IPS-18c (cell line): ENCODE measurements around the gene TJP3.

ENCODE experiments used
- H3K4me3 ChIP-seq: 2 replicates; pipeline ENCODE4 v1.7.0; 2013; ENCODE audit warnings: low read depth, mild to moderate bottlenecking, low read length, moderate library complexity; ENCODE audit not compliant: insufficient read depth
- H3K9me3 ChIP-seq: one replicate; pipeline ENCODE4 v1.6.1; 2013; ENCODE audit warnings: mild to moderate bottlenecking, low read length, moderate library complexity; ENCODE audit not compliant: control insufficient read depth, insufficient read depth

Gene TJP3

DNA sequence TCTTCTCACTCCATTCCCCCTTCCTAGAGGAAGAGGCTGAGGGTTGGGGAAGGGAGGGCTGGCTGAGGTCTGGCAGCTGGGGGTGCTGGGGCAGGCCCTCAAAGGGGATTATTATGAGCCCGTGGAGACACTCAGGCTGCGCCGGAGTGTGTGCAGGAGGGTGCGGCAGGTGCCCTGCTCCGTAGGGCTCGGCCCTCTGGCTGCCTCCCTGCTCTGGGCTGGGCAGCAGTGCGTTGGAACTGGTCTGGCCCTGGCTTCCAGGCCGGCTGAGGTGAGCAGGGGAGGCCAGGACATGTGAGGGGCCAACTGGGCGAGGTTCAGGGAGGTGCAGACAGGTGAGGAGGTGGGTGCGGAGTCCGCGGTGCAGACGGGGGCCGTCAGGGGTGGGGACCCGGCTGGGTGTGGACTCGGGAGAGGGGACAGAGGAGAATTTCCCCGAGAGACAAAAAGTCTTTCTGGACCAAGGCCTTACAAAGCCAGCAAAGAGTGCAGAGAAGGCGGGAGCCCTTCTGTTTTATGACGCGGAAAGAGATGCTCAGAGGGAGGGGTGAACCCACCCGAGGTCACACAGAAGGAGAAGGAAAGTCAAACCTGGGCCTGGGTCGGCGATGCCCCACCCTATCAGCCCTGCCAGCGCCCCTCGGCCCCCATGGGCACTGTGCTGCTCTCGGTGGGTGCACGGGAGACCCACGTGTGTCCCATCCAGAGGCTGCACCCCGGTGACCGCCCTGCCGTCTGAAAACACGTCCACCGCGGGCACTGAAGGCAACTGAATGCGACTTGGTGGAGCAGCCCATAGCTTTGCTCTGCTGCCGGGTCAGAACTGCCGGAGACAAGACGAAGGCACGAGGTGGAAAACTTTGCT is 38.9 kb upstream of the TJP3 start:
- Histone ChIP-seq H3K9me3 (no peaks in the 10 kb centered on the region), H3K4me3 (no peak overlapping the region)

DNA sequence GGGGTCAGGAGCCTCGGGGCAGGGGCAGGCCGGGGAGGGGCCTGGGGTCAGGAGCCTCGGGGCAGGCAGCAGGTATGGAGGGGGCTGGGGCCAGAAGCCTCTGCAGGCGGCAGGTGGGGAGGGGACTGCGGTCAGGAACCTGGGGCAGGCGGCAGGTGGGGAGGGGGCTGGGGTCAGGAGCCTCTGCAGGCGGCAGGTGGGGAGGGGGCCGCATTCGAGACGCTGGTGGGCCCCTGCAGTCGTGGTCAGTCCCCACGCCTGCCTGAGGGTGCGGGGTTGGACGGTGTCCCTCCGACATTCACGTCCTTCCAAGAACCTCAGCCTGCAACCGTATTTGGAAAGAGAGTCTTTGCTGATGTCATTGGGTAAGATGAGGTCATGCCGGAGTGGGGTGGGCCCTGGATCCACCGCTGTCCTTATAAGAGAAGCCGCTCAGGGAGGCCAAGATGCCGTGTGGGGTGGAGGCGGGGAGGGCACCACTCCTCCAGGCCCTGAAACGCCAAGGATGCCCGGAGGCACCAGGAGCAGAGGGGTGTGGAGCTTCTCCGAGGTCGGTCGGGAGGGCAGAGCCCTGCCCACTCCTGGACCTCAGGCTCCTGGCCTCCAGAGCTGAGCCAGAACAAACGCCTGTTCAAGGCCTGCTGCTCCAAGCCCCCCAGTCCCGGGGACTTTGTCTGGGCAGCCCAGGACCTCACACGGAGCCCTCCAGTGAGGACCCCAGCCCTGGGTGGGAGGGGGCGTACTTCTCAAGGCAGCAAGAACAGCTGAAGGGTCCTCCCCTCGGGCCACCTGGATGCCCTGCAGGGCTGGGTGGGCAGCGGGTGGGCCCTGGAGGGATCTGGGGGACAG is 38.0 kb upstream of the TJP3 start:
- no peak overlapping the region for H3K4me3 ChIP-seq
- no peaks in the 10 kb centered on the region for H3K9me3 ChIP-seq

DNA sequence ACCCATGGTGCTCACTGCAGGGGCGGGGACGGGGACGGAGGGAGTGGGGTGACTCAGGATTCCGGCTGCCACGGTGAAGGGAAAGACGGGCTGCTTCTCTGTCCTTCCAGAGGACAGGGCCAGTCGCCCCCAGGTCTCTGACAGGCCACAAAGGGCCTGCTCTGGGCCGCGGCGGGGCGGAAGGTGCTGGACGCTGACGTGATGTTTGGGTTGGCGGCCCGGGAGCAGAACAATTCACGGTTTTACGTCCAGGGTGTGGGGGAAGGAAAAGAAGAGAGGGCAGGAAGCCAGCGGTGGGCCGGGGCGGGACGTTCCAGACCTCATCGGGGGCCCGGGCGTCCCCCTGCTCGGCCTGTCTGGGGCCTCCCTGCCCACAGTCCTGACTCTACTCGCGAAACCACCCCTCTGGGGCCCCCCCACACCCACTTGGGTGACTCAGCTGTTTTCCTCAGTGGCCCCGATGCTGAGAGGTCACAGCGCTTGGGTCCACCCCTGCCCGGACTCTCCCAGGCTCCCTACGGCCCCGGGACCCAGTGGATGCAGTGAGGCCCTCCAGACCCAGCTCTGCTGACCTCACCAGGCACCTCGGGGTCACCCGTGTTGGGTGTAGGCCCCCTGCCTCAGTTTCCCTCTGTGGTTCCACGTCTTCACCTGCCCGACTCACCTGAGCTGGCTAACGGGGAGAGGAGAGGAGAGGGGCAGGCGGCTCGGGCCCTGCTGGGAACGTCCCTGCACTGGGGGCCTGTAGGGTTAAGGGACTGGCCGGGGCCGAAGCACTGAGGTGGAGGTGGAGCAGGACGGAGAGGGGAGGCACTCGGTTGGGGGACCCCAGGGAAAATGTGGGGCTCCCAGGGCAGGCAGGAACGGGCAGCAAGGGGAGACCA is 37.1 kb upstream of the TJP3 start:
- no peak overlapping the region for H3K4me3 ChIP-seq

DNA sequence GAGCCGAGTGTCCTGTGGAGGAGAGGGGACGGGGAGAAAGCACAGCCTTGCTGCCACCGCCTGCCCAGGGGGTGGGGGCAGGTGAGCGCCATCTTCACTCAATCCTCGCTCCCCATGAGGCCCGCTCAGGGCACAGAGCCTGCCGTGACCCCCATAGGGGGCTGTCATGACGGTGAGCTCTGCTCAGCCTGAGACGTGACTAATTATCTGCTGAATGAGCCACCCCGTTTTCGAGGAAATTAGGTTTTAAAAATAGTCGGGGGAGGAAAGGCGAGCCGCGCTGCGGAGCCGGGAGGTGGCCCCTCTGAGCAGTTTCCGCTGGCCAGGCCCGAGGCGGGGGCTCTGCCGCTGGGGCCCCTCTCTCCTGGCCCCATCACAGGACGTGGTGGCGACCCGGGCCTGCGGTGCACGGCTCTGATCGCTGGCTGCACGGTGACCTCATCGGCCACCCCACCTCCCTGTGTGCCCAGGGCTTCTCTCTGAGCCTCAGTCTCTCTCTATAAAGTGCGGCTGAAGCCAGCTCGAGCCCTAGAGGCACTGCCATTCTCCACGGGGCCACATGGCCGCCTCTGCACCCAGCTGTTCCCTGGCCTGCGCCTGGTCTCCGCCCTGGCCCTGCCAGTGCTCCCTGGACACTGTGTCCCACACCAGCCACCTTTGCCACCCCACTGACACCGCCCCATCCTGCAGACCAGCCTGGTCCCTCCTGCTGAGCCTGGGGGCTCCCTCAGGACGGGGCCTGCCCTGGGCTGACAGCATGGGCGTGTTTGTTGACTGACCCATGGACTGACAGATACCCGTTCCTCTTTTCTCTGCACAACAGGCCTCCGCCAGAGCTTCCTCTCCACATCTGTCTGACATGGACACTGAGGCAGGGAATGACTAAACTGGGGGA is 36.3 kb upstream of the TJP3 start:
- Histone ChIP-seq H3K9me3 (no peaks in the 10 kb centered on the region), H3K4me3 (no peak overlapping the region)

More for the DNA sequence above, 37.1 kb upstream of the TJP3 start:
- H3K9me3 ChIP-seq, result no peaks in the 10 kb centered on the region

DNA sequence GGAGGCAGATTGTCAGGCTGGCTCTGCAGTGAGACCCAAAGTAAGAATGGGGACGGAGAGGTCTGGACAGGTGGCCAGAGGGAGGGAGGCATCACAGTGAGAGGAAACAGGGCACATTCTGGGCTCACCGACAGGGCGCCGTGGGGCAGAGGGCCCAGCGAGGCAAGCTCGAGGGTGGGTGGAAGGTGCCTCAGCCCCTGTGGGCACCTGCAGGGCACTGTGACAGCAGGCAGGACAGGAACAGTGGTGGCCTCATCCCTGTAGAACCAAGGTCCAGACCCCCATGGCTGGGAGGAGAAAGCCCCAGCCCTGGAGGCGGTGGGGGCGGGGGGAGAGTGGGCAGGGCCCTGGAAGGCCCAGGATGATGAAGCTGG is 35.6 kb upstream of the TJP3 start:
- no peak overlapping the region for H3K4me3 ChIP-seq
- no peaks in the 10 kb centered on the region for H3K9me3 ChIP-seq

DNA sequence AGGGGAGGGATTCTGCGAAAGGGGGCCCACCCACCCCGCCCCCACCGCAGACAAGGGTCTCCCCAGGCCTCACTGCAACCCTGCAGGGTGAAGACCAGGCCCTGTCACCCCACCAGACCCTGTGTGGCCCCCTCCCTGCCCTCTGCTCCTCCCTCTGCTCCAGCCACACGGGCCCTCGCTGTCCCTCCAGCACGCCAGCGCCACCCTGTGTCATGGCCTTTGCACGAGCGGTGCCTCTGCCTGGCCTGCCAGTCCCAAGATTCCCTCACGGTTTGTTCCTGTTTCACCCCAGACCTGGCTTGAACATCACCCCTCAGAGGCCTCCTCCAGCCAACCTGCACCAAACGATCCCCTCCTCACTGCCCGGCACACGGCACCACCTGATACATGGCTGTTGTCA is 35.2 kb upstream of the TJP3 start:
- H3K9me3 ChIP-seq, result no peaks in the 10 kb centered on the region
- H3K4me3 ChIP-seq, result no peak overlapping the region

DNA sequence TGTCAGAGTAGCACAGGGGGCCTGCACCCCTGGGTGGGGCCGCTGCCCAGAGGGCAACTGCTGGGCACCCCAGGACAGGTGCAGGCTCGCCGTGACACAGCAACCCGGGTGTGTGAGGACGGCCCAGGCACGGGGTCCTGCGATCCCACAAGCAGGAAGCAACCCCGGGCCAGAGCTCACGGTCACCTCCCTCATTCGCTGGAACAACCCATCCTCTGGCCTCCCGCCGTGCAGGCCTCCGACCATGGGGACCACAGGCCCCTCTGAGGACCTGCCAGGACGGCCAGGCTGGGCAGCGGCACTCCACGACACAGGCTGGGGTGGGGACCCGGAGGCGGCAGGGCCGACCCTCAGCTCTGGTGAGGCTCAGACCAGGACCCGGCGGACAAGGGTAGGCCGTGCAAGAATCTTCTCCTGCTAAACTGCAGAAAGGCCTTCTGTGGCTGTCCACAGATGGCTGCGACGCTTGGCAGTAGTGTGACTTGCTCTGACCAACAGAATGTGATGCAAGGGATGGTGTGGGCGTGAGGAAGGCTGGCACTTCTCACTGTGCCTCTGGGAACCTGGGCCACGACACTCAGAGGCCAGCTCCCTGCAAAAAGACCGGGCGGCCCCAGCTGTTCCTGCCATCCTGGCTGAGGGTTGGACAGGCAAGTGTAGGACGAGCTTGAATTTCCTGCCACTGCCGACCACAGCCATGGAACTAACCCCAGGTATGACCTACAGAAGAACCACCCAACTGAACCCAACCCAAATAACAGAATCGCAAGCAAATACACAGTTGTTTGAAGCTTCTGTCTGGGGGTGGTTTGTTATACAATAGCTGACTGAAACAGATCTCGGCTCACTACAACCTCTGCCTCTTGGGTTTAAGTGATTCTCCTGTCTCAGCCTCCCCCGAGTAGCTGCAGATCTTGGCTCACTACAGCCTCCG is 34.4 kb upstream of the TJP3 start:
- Histone ChIP-seq H3K4me3 (no peak overlapping the region), H3K9me3 (no peaks in the 10 kb centered on the region)

DNA sequence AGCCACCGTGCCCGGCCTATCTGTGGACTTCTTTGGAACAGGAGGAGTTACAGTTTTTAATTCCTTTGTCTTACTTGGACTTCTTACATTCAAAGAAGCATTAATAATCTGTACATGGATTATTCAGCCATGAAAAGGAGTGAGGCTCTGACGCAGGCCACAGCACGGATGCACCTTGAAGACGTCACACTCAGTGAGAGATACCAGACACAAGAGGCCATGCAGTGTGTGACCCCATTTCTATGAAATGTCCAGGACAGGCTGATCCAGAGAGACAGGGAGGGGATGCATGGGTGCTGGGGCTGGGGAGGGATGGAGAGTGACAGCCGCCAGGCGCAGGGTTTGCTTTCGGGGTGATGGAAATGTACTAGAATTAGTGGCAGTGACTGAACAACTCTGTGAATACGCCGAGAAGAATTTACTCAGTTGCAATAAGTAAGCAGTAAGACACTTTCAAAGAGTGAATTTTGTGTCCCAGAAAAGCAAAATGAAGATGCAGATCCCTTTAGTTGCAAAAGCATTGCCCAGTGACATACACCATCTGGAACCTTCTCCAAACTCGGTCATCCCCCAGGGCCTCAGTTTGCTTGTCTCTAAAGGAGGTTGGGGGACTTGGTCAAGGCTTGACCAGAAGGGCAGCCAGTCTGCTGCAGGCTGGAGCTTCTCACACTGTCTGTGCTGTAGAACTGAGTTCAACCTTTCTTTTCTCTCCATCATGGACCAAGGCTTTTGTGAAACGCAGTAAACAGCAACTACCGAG is 33.2 kb upstream of the TJP3 start:
- Histone ChIP-seq H3K4me3 (no peak overlapping the region), H3K9me3 (no peaks in the 10 kb centered on the region)

DNA sequence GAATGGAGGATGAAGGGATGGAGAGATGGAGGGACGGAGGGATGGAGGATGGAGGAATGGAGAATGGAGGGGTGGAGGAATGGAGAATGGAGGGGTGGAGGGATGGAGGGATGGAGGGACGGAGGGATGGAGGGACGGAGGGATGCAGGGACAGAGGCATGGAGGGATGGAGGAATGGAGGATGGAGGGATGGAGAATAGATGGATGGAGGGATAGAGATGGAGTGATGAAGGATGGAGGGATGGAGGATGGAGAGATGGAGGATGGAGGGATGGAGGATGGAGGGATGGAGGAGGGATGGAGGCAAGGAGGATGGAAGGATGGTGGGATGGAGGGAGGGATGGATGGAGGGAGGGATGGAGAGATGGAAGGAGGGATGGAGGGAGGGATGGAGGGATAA is 30.0 kb upstream of the TJP3 start:
- Histone ChIP-seq H3K4me3 (no peak overlapping the region), H3K9me3 (no peaks in the 10 kb centered on the region)

DNA sequence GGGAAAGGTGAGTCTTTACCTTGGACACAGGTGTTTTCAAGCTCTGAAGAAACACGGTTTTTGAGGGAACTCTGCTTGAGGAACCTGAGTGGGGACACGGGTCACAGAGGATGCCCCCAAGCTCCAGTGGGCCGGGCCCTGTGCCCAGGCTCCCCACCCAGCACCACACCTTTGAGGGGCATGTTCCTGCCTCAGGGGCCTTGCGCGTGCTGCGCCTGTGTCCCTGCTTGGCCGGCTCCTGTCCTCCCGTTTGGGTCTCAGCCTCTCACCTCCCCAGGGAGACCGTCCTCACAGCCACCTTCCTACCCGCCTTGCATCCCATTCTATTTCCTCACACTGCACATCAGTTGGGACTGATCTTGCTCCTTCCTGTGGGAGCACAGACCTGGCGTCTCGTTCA is 29.0 kb upstream of the TJP3 start:
- Histone ChIP-seq H3K4me3 (no peak overlapping the region), H3K9me3 (no peaks in the 10 kb centered on the region)

DNA sequence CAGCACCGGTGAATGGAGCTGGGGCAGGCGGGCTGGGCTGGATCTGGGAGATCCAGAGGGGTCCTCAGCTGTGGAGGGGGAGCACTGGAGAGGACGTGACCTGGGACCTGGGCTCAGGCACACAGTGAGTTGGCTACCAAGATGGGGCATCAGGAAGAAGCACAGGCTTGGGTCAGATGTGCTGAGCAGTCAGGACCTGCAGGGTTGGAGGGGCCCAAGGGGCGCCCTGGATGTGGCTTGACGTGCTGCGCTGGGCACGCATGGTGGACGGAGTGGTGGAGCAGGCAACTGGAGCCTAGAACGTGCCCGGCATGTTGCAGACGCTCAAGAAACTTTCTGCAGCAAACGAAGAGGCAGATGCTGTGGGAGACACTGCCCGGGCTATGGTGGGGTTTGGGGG is 28.6 kb upstream of the TJP3 start:
- no peak overlapping the region for H3K4me3 ChIP-seq
- H3K9me3 ChIP-seq, result no peaks in the 10 kb centered on the region

DNA sequence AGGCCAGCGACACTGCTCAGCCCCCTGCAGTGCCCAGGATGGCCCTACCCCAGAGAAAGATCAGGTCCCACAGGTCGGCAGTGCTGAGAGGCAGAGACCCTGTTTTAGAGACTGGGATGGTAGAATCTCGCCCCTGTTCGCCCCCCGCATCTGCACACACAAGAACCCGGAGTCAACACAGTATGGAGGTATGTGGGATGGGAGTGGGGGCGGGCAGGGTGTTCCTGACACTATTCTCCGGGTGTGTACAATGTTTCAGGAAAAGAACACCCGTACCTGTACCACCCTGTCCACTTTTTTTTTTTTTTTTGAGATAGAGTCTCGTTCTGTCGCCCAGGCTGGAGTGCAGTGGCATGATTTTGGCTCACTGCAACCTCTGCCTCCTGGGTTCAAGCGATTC is 27.2 kb upstream of the TJP3 start:
- Histone ChIP-seq H3K9me3 (no peaks in the 10 kb centered on the region), H3K4me3 (no peak overlapping the region)

DNA sequence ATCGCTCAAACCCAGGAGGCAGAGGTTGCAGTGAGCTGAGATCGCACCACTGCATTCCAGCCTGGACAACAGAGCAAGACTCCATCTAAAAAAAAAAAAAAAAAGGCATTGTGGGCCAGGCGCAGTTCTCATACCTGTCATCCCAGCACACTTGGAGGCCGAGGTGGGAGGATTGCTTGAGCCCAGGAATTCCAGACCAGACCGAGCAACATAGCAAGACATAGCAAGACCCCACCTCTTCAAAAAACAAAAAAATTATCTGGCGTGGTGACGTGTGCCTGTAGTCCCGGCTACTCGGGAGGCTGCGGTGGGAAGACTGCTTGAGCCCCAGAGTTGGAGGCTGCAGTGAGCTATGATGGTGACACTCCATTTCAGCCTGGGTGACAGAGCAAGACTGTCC is 25.9 kb upstream of the TJP3 start:
- Histone ChIP-seq H3K4me3 (no peak overlapping the region), H3K9me3 (no peaks in the 10 kb centered on the region)

DNA sequence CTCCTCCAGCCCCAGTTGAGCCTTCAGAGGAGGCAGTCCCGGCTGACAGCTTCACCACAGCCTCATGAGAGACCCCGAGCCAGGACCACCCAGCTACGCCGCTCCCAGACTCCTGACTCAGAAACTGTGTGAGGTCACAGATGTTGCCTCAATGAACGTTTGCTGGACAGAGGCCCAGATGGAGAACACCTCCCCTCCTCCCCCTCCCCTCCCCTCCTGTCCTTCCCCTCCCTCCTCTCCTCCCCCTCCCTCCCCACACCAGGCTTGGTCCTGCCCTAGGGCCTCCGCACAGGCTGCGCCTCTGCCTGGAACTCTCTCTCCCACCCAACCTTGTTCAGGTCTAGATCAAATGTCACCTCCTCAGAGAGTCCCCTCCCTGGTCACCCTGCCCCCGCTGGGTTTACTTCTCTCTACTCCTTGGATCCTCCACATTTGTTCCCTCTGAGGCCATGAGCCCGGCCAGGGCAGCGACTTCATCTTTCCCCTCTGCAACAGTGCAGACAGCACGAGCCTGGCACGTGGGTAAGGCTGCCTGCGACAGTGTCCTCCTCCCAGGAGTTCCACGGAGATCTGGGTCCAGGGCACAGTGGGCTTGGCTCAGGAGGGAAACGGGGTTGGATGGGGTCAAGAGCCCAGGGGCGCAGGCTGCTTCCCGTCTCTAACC is 25.3 kb upstream of the TJP3 start:
- H3K9me3 ChIP-seq, result no peaks in the 10 kb centered on the region
- no peak overlapping the region for H3K4me3 ChIP-seq
